ENCODE results near the gene ARGFX. TPM values are rescaled to one million over a fixed set of nuclear protein-coding genes. Genes with fewer than 3 reads are reported as not detected.

ARGFX gene
- polyA plus RNA-seq, 1 of the 3 experiments (the other 2 are of a cell fraction): not detected

DNA sequence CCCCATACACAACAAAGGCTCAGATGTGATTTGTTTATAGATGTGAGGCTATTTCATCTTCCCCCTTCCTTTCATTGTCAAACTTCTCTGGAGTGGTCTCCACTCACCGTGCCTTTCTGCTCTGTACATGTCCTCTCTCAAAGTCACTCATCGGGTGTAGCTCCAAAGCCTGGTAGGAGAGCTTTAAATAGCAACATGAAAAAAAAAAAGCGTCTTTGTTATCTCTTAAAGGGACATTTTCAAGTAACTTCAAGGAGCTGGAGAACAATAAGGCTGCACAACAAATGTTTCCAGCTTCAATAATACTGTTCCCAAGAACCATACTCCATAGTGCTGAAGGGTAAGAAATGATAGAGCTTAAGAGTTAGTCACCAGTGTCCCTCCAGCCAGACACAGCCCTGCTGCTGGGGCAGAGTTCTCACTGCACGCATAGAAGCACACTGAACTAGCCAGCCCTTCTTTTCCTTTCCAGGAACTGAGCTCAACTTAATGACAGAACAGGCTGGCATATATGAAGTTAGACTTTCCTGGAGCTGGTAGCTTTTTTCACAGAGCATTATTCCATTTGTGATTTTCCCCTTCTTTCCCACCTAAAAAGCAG, 33.6 kb downstream of the ARGFX start:
- 20% methylated on average over 4 of the region's 4 CpGs for WGBS (ENCODE audit: low lambda C conversion rate)
- no peaks in the 10 kb centered on the region for H3K27me3 ChIP-seq (ENCODE audit: insufficient read depth)
- H3K9me3 ChIP-seq: no peaks in the 10 kb centered on the region
- H3K4me1 ChIP-seq (ENCODE audit: control insufficient read depth in 1 of 2, insufficient read depth in 2 of 2, low read depth in 1 of 2, low read length in 1 of 2): no peaks in the 10 kb centered on the region
- H2AFZ ChIP-seq (ENCODE audit: low read depth): no peak overlapping the region
- H3K36me3 ChIP-seq (replicated peaks in 1 of 2; ENCODE audit: control insufficient read depth in 1 of 2, insufficient read depth in 2 of 2, low read length in 1 of 2): no peaks in the 10 kb centered on the region
- no peaks in the 10 kb centered on the region for H3K9me2 ChIP-seq
- no peak overlapping the region for H3K4me3 ChIP-seq (ENCODE audit: low read depth in 2 of 2, low read length in 1 of 2)
- H4K20me1 ChIP-seq (ENCODE audit: insufficient read depth): no peaks in the 10 kb centered on the region
- no peak for TF ChIP-seq NFIC (IDR thresholded peaks at IDR 0.05; ENCODE audit: borderline replicate concordance)
- no peak for TF ChIP-seq MXI1 (IDR thresholded peaks at IDR 0.05; ENCODE audit: low read depth, low read length)
- no peak for TF ChIP-seq POLR2AphosphoS5 (IDR thresholded peaks at IDR 0.05; ENCODE audit: low read depth, low read length)
- no peak for TF ChIP-seq JUND (IDR thresholded peaks at IDR 0.05)
- no peaks in the 10 kb centered on the region for H3F3A ChIP-seq (replicated peaks; ENCODE audit: insufficient read depth)
- no peak for DNase-seq
- ChIA-PET POLR2A (no interaction called here), CTCF (no interaction called here)
- no peak overlapping the region for H3K27ac ChIP-seq (ENCODE audit: low read depth in 2 of 2, low read length in 1 of 2)
- H3K79me2 ChIP-seq (ENCODE audit: insufficient read depth): no peaks in the 10 kb centered on the region
- no peak overlapping the region for H3K4me2 ChIP-seq
- no peak overlapping the region for H3K9ac ChIP-seq

DNA sequence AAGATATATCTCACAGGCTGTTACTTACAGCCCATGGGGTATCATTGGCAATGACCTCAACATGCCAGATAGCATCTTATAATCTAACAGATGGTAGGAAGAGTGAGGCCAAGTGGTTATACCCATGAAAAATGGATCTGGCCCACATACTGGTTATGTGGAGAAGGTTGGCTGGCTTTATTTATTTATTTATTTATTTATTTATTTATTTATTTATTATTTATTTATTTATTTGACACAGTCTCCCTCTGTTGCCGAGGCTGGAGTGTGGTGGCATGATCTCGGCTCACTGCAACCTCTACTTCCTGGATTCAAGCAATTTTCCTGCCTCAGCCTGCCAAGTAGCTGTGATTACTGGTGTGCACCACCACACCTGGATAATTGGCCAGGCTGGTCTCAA, 37.0 kb downstream of the ARGFX start:
- CTCF ChIA-PET: interaction anchor here (0.9 to 1.8 kb wide), 2 partner anchors 35 to 514 kb away, joined by 3 to 4 read pairs; no protein-coding TSS in a partner anchor
- H4K20me1 ChIP-seq (ENCODE audit: insufficient read depth): no peaks in the 10 kb centered on the region
- no peak overlapping the region for H3K9ac ChIP-seq
- WGBS (ENCODE audit: low lambda C conversion rate): 64% methylated on average over 2 of the region's 2 CpGs
- H3K9me3 ChIP-seq: no peaks in the 10 kb centered on the region
- H3K4me2 ChIP-seq: no peak overlapping the region
- H3K27ac ChIP-seq (ENCODE audit: low read depth in 2 of 2, low read length in 1 of 2): no peak overlapping the region
- no peak overlapping the region for H3K4me3 ChIP-seq (ENCODE audit: low read depth in 2 of 2, low read length in 1 of 2)
- H3K79me2 ChIP-seq (ENCODE audit: insufficient read depth): no peaks in the 10 kb centered on the region
- TF ChIP-seq REST (IDR thresholded peaks at IDR 0.05; ENCODE audit: low read depth, low read length) (no peak), JUND (IDR thresholded peaks at IDR 0.05) (no peak), TCF12 (IDR thresholded peaks at IDR 0.05) (no peak), EZH2phosphoT487 (IDR thresholded peaks at IDR 0.05; ENCODE audit: borderline replicate concordance, low read depth) (no peak), NFIC (IDR thresholded peaks at IDR 0.05; ENCODE audit: borderline replicate concordance) (no peak), TEAD4 (IDR thresholded peaks at IDR 0.05; ENCODE audit: borderline replicate concordance, insufficient read depth) (no peak), TAF1 (IDR thresholded peaks at IDR 0.05; ENCODE audit: borderline replicate concordance, low read depth, low read length) (no peak), SIN3A (IDR thresholded peaks at IDR 0.05; ENCODE audit: borderline replicate concordance, low read depth, low read length) (no peak), EP300 (IDR thresholded peaks at IDR 0.05; ENCODE audit: borderline replicate concordance in 1 of 2, low read depth in 1 of 2, low read length in 1 of 2) (no peak), RFX5 (IDR thresholded peaks at IDR 0.05; ENCODE audit: low read length) (no peak), CHD2 (IDR thresholded peaks at IDR 0.05; ENCODE audit: low read length, partially characterized antibody) (no peak), RAD21 (IDR thresholded peaks at IDR 0.05; ENCODE audit: low read length) (no peak), PBX3 (IDR thresholded peaks at IDR 0.05) (no peak)
- TF ChIP-seq, protein P1, sequence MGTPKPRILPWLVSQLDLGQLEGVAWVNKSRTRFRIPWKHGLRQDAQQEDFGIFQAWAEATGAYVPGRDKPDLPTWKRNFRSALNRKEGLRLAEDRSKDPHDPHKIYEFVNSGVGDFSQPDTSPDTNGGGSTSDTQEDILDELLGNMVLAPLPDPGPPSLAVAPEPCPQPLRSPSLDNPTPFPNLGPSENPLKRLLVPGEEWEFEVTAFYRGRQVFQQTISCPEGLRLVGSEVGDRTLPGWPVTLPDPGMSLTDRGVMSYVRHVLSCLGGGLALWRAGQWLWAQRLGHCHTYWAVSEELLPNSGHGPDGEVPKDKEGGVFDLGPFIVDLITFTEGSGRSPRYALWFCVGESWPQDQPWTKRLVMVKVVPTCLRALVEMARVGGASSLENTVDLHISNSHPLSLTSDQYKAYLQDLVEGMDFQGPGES (IDR thresholded peaks at IDR 0.05; ENCODE audit: low read depth, low read length): no peak
- TF ChIP-seq, protein P2, sequence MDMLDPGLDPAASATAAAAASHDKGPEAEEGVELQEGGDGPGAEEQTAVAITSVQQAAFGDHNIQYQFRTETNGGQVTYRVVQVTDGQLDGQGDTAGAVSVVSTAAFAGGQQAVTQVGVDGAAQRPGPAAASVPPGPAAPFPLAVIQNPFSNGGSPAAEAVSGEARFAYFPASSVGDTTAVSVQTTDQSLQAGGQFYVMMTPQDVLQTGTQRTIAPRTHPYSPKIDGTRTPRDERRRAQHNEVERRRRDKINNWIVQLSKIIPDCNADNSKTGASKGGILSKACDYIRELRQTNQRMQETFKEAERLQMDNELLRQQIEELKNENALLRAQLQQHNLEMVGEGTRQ (IDR thresholded peaks at IDR 0.05; ENCODE audit: borderline replicate concordance, low read depth, low read length): no peak
- TF ChIP-seq, protein P3, sequence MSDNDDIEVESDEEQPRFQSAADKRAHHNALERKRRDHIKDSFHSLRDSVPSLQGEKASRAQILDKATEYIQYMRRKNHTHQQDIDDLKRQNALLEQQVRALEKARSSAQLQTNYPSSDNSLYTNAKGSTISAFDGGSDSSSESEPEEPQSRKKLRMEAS (IDR thresholded peaks at IDR 0.05; ENCODE audit: low read depth): no peak
- no peaks in the 10 kb centered on the region for H3K36me3 ChIP-seq (replicated peaks in 1 of 2; ENCODE audit: control insufficient read depth in 1 of 2, insufficient read depth in 2 of 2, low read length in 1 of 2)
- H3K27me3 ChIP-seq (ENCODE audit: insufficient read depth): no peaks in the 10 kb centered on the region
- no peak for DNase-seq
- H2AFZ ChIP-seq (ENCODE audit: low read depth): no peak overlapping the region
- POLR2A ChIA-PET: no interaction called here
- H3F3A ChIP-seq (replicated peaks; ENCODE audit: insufficient read depth): no peaks in the 10 kb centered on the region
- no peaks in the 10 kb centered on the region for H3K9me2 ChIP-seq
- H3K4me1 ChIP-seq (ENCODE audit: control insufficient read depth in 1 of 2, insufficient read depth in 2 of 2, low read depth in 1 of 2, low read length in 1 of 2): no peaks in the 10 kb centered on the region

Data from SK-N-SH (cell line).